ENCODE data around the gene ALG2. TPM values are rescaled to one million over a fixed set of nuclear protein-coding genes. Genes with fewer than 3 reads are reported as not detected.

Gene ALG2
- total and polyA plus RNA-seq, 9 of the 15 experiments (the other 6 are each of a cell fraction or from before 2014, with no cell fraction given), result 4.9 to 41.9 (median 20.2) TPM

GRCh38 chr9:99221621-99222415, at the start of gene ALG2, which contains the start of gene SEC61B (continued):
- TF ChIP-seq E2F8 (IDR thresholded peaks at IDR 0.05; ENCODE audit: low read depth, partially characterized antibody), result no peak
- no peak for TF ChIP-seq ZKSCAN1 (IDR thresholded peaks at IDR 0.05; ENCODE audit: low read depth, low read length)
- peak; percentile 35; the same call in 1 of the 2 replicates for TF ChIP-seq MBD2 (IDR thresholded peaks at IDR 0.05; ENCODE audit: borderline replicate concordance, low read depth)
- TF ChIP-seq SUPT5H (IDR thresholded peaks at IDR 0.05), result peak; percentile 94
- no peak for TF ChIP-seq ZKSCAN3 (CRISPR knock-in tag; IDR thresholded peaks at IDR 0.05)
- peak; percentile 88; the same call in 1 of the 2 replicates for TF ChIP-seq PHF8 (IDR thresholded peaks at IDR 0.05; ENCODE audit: borderline replicate concordance, low read length)
- no peak for TF ChIP-seq ZNF280A (IDR thresholded peaks at IDR 0.05; ENCODE audit: low read depth, partially characterized antibody)
- 0 out of 2 replicates have a peak, but pooled peaks have one; percentile 28 for TF ChIP-seq ZNF609 (CRISPR knock-in tag; IDR thresholded peaks at IDR 0.05; ENCODE audit: borderline replicate concordance)
- no peak; the same call in 1 of the 2 replicates for TF ChIP-seq ZNF121 (CRISPR knock-in tag; conservative IDR thresholded peaks at IDR 0.05)
- 0 out of 2 replicates have a peak, but pooled peaks have one; percentile 3 for TF ChIP-seq ATF4 (CRISPR knock-in tag; IDR thresholded peaks at IDR 0.05)
- no peak for TF ChIP-seq BCLAF1 (IDR thresholded peaks at IDR 0.05; ENCODE audit: borderline replicate concordance in 1 of 2, control insufficient read depth in 1 of 2, low read depth in 2 of 2, low read length in 1 of 2)
